GM10248 (cell line): ENCODE measurements around the gene FRMD5.

Experiments used
- CTCF ChIA-PET: fragments of 300-600 bp; sonication (Branson Sonifier 250); formaldehyde crosslinking; extraction: SDS; loops from one replicate; lab custom pipeline; 2021; ENCODE audit warnings: antibody characterized with exemption; lab: Yijun Ruan, JAX
- POLR2A ChIA-PET: fragments of 350-650 bp; sonication (Branson Sonifier 250); formaldehyde crosslinking; extraction: SDS; loops from one replicate; lab custom pipeline; 2020; ENCODE audit warnings: antibody characterized with exemption; lab: Yijun Ruan, JAX
- DNase-seq: peaks from one replicate; pipeline ENCODE4 v3.0.0; 2012; ENCODE audit errors: extremely low spot score
- TF ChIP-seq, protein P1 (sequence below): IDR thresholded peaks from 2 replicates; pipeline ENCODE4 v1.5.1; 2012; ENCODE audit warnings: mild to moderate bottlenecking, low read depth; ENCODE audit errors: extremely low read depth, missing control alignments, control extremely low read depth

FRMD5 gene

DNA sequence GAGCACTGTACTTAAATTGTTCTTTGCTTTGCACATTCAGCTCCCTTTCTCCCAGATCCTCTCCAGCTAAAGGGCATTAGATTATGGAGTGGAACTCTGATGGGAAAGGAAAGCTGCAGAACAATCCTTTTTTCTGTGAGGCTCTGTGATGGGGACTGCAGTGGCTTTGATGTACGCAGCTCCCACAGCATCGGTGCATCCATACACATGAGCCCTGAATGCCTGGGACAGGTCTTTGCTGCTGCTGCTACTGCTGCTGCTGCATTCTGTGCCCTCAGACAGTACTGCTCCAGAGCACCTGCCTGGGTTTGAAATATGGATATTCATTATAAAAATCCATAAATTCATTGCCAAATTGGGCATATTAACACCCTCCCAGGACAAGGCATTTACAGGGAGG, 203.9 kb downstream of the FRMD5 start:
- no peak for DNase-seq
- ChIA-PET POLR2A (interaction anchor here (0.6 kb wide), 1 partner anchor 115 kb away, joined by 3 read pairs; no protein-coding TSS in a partner anchor), CTCF (no interaction called here)
- TF ChIP-seq, protein P1, sequence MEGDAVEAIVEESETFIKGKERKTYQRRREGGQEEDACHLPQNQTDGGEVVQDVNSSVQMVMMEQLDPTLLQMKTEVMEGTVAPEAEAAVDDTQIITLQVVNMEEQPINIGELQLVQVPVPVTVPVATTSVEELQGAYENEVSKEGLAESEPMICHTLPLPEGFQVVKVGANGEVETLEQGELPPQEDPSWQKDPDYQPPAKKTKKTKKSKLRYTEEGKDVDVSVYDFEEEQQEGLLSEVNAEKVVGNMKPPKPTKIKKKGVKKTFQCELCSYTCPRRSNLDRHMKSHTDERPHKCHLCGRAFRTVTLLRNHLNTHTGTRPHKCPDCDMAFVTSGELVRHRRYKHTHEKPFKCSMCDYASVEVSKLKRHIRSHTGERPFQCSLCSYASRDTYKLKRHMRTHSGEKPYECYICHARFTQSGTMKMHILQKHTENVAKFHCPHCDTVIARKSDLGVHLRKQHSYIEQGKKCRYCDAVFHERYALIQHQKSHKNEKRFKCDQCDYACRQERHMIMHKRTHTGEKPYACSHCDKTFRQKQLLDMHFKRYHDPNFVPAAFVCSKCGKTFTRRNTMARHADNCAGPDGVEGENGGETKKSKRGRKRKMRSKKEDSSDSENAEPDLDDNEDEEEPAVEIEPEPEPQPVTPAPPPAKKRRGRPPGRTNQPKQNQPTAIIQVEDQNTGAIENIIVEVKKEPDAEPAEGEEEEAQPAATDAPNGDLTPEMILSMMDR = no peak

DNA sequence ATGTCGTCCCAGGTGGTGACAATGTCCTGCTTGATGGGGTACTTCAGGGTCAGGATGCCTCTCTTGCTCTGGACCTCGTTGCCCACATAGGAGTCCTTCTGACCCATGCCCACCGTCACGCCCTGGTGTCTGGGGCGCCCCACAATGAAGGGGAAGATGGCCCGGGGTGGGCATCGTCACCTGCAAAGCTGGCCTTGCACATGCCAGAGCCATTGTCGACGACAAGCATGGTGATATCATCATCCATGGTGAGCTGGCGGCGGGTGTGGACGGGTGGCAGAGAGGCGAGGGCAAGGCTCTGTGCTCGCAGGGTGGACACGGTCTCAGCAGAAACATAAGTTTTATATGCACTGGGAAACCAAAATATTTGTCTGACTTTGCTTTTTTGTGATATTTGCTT, 205.1 kb downstream of the FRMD5 start:
- ChIA-PET POLR2A (interaction anchor here (0.6 kb wide), 1 partner anchor 555 kb away, joined by 9 read pairs; no protein-coding TSS in a partner anchor), CTCF (interaction anchor here (1.4 to 1.9 kb wide), 2 partner anchors 8 to 86 kb away, joined by 3 to 7 read pairs; no protein-coding TSS in a partner anchor)
- DNase-seq = no peak
- TF ChIP-seq, protein P1 = no peak

DNA sequence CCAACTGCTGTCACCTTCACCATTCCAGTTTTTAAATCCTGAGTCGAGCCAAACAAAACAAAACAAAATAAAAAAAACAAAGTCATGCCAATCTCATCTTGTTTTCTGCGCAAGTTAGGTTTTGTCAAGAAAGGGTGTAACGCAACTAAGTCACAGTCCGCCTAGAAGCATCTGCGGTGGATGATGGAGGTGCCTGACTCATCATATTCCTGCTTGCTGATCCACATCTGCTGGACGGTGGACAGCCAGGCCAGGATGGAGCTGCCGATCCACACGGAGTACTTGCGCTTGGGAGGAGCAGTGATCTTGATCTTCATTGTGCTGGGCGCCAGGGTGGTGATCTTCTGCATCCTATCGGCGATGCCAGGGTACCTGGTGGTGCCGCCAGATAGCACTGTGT, 206.2 kb downstream of the FRMD5 start:
- CTCF ChIA-PET = interaction anchor here (1.9 kb wide), 1 partner anchor 85 kb away, joined by 7 read pairs; no protein-coding TSS in a partner anchor

DNA sequence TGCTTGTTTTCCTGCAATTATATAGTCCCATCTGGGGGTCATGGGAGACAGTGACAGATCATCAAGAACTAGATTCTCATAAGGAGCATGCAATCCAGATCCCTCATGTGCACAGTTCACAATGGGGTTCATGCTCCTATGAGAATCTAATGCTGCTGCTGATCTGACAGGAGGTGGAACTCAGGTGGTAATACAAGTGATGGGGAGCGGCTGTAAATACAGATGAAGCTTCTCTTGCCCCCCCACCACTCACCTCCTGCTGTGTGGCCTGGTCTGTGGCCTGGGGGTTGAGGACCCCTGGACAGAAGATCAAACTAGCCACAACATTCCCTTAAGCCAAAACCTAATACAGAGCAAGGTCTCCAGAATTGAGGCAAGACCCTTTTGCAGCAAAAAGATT, 207.1 kb downstream of the FRMD5 start:
- ChIA-PET POLR2A (no interaction called here), CTCF (no interaction called here)
- no peak for DNase-seq
- TF ChIP-seq, protein P1 = no peak

More for the DNA sequence above, 206.2 kb downstream of the FRMD5 start:
- TF ChIP-seq, protein P1 = no peak
- POLR2A ChIA-PET = no interaction called here
- no peak for DNase-seq

DNA sequence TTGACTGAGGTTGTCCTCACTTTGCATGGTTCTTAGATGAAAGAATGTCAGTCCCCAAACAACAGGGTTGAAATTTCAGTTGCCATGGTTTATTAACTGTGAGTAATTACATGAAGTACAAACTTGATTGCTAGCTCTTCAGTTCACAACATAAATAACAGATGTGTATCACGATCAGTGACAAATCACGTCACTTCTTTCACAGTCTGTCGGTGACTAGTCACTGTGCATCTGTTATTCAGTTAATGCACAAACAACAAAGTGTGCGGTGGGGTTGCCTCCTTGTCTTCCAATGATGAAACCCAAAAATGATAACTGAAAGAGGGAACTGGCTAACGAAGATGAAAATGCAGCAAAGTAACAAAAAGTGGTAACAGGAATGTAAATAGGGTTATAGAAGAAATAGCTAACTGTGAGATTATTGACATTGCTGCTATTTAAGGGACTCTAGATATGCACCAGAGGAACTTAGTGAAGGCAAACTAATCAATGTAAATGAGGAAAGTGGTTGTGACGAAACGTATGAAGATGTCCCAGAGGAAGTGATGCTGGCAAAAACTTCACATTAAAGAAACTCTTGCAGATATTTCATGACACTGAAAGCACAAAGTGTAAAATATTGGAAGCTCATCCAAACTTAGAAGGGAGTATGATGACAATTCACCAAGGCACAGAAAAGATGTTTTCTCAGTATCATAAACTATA, 208.9 kb downstream of the FRMD5 start:
- ChIA-PET CTCF (no interaction called here), POLR2A (no interaction called here)
- TF ChIP-seq, protein P1 = no peak
- no peak for DNase-seq

DNA sequence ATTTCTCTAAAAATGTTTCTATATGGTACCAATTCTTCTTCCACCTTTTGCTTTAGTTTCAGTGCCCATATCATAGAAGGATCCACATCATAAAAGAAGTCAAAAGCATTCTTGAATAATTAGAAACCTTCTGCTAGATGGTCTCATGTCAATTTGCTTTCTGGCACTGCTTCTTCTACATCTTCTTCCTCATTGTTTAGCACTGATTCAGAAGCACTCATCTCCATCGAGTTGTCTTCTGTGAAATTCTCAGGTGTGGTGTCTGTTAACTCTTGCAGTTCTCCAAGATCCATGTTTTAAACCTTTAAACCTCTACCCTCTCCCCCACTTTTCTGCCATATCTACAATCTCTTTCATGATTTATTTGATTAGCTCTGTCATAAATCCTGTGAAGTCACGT, 213.5 kb downstream of the FRMD5 start:
- DNase-seq = no peak
- TF ChIP-seq, protein P1 = no peak
- CTCF ChIA-PET = interaction anchor here (0.6 to 1.3 kb wide), 2 partner anchors 8 to 9 kb away, joined by 3 read pairs; no protein-coding TSS in a partner anchor
- POLR2A ChIA-PET = no interaction called here
